ENCODE measurements around the gene ZNF516.

Gene ZNF516

DNA sequence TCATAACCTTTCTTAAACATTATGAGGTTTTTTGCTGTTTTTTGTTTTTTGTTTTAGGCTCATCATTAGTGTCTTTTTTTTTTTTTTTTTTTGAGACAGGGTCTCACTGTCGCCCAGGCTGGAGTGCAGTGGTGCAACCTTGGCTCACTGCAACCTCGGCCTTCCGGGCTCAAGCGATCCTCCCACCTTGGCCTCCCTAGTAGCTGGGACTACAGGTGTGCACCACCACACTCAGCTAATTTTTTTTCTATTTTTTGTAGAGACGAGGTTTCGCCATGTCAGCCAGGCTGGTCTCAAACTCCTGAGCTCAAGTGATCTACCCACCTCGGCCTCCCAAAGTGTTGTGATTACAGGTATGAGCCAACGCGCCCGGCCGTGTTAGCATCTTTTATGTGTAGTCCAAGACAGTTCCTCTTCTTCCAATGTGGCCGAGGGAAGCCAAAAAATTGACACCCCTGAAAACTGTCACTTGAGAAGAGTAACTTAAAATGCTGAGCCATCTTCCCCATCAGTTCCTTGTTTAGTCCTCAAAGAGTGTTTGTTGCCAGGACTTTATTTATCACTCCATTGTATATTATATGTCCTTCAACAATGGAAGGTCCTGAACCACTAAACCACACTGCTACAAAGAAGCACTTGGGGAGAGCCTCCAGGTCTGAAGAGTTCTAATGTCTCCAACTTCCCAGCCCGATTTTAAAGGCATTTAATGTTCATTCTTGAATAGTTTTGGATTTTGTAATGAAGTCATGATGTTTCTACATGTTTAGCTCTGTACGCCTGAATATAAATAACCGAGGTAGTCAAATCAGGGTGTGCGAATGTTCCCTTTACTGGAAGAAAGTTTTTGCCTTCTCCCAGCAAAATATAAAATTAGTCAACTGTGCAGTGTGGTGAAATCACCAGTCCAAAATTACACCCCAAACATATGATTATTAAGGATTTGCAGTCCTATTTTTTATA is 26.4 kb downstream of the ZNF516 start:
- no peak for DNase-seq

DNA sequence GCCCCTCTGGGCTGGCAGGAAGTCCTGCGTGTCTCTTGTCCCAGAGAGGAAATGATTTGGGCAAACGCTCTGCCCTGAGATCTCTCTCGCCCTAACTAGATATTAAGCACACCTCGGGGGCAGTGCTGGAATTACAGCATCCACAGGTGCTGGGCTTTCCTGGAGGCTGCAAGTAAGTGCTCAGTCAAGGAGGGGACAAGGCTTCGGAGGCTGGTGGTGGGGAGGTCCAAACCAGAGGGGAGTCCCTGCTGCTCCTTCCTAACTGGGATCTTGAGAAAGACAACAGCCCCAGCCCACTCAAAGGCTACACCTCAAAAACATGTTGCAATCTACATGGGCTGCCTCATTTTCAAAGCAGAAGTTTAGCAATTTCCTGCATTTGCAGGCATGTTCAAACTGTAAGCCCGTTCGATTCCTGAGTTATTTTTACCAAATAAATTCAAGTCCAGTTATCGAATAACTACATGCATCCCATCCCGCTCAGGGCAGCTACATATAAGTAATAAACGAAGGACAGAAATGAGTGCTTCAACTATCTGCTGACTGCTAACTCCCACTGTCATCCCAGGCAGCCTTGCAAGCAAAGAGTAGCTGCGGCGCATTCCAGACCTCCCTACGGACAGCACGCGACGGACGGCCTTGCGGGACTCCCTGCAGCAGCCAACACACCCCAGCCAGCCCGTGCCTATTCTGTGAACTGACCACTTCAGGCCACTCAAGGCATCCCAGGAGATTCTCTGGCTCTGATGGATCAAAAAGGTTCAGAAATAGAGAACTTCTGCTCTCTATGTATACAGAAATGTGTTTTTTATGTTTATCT is 27.5 kb downstream of the ZNF516 start:
- no peak for DNase-seq

DNA sequence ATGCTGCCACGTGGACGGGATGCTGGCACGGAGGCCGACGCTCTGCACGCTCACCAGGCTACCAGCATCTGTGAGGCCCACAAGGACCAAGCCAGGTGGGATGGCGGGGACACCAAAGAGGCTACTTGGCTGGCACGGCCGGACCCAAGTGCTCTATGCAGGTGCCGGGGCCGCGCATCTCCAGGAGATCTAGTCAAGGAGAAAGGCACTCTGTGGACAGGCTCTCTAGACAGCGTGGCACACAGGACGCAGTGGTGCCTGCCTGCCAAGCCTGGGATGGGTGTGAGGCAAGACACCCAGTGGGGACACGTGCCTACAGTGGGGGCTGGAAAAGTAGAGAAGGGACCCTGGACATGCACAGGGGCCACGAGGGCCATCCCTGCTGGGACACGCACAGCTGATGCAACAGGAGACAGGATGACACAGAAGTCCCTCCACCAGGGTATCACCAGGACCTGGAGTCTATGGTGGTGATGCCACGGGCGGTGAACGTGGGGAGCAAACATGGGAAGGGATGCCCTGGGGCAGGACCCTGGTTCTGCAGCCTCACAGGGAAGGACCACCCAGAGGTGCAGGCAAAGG is 28.5 kb downstream of the ZNF516 start:
- no peak for DNase-seq

DNA sequence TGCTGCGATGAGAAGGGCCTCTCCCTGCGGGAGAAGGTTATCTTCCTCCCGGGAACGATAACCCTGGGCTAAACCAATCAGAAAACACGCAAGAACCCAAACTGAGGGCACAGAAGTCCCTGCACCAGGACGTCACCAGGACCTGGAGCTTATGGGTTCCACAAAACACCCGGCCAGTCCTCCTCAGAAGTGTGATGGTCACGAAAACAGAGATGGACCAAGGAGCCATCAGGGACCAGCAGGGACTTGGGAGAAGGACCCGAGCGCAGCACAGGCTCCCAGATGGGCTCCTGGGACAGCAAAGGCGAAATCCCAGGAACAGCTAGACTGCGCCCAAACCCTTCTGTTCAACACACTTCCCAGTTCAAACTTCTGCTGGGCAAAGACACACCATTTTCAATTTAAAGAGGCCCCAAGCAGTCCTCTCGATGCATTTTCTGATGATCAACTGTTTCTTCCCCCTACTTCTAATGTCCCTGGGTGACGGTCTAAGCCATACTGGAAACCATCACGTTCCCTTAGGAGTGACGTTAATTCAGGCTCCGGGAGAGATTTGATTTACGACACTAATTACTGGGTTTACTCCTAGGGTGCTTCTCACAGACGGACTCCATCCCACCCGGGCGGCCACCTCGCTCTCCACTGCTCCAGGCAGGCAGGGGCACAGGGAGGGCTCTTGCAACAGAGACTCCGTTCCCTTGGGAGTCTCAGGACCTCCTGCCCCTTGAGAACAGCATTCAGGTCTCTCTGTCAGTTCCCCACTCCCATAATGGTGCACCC is 29.2 kb downstream of the ZNF516 start:
- no peak for DNase-seq

DNA sequence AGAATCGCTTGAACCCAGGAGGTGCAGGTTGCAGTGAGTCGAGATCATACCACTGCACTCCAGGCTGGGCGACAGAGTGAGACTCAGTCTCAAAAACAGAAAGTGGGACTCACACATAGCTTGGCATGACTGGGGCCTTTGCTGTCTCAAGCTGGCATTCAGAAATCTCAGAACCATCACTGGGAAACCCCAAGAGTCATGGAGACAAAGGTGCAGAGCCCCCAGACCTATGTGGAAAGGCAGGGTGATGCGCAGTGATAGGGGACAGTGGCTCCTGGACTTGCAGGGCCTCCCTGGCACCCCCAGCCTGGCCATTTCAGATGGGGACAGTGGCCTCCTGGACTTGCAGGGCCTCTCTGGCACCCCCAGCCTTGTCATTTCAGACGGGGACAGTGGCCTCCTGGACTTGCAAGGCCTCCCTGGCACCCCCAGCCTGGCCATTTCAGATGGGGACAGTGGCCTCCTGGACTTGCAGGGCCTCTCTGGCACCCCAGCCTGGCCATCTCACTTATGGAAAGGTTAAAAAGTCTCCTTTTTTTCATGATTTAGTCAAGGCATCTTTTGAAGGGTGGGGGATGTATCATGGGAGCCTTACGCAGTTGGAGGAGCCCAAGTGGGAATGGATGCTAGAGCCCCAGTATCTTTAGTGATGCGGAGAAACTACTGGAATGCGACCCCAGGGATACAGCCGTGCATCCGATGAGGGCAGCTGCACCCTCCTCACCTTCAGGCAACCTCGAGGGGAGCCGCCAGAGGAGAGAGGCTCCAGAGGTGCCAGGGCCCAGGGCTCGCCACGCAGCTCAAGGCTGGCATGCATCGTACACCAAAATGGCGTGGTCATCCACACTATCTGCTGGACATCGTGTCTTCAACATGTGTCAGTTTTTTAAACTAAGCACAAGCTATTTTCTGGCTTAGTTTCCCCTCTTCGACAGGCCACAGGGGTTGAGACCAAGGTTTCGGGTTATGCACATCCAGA is 30.5 kb downstream of the ZNF516 start:
- DNase-seq: no peak

DNA sequence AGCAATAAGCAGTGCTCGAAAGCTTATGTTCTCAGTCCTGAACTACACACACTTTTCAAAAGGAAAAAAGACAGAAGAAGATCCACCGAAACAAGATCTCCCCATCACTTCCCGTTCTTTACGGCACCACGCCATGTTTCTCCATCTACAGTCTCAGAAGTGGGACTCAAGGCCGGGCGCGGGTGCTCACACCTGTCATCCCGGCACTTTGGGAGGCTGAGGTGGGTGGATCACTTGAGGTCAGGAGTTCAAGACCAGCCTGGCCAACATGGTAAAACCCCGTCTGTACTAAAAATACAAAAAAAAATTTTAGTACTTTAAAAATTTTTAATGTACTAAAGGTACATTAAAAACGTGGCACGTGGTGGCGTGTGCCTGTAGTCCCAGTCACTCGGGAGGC is 31.2 kb downstream of the ZNF516 start:
- DNase-seq: no peak

DNA sequence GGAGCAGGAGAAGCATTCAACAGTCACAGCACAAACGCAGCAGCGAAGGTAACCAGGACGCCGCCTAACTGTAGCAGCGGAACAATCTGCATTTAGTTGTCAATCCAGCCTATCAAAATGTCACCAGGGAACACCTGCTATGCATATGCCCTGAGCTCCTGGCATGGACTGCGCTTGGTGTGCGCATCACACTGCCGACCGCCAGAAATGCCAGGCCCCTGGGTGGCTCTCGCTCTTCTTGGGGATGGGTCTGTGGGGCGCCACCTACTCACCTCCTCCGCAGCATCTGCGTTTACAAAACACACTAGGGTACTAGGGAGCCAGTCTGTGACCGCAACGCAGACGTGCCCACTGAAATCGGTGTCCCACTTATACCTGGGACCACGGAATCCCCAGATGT is 31.7 kb downstream of the ZNF516 start:
- no peak for DNase-seq

DNA sequence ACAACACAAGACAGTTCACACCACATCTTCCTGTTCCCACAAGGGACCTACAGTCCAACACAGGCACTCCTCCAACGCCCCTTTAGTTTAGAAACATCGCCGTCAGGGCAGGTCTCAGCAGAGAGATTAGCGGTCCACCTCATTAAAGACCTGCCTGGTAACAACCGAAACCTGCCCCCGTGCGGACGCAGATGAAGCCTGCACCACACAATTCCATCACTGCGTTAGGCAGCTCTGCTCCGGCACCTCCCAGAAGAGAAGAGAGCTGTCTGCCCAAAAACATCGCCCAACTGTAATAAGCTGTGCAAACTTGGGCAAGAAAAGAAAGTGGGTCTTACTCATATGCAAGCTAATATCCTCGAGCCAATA is 32.7 kb downstream of the ZNF516 start:
- no peak for DNase-seq

DNA sequence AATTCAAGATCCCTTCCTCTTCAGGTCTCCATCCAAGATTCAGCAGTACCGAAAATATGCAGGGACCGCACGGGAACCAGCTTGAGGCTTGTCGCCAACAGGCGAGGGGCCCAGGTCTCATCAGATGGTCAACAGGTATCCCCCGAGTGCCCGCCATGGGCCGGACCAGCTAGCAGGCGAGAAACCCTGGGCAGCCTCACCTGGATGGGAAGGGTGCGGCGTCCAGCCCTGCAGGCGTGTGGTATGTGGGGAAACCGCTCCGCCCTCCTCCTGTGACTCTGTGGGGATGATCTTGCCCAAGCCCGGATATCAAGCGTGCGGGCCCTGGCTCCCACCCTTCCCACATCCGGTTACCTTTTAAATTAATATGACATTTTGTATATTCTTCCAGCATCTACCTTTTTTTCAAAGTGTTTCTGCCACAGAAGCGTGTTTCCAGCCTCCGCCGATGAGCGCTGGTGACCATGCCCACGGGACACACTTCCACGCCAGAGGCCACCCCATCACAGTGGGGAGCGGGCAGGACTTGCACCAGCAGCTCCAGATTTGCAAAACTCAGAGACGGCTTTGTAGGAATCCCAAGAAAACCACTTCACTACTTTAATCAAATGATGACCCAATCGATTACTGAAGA is 33.2 kb downstream of the ZNF516 start:
- DNase-seq: no peak

DNA sequence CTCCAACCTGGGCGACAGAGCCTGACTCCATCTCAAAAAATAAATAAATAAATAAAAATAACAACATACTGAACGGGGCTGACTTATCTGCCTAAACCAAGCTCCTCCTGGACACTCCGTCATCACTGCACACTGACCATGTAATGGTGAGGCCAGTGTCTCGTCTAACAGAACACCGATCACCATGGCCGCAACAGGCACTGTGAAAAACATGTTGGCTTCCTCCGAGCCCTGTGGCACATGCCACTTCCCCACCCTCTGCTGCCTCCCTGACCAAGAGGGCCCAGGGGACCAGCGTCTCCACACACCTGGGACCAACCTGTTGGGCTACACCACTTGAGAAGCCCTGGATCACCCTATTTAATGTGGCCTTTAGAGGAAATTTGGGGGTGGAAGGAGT is 33.9 kb downstream of the ZNF516 start:
- DNase-seq: no peak

DNA sequence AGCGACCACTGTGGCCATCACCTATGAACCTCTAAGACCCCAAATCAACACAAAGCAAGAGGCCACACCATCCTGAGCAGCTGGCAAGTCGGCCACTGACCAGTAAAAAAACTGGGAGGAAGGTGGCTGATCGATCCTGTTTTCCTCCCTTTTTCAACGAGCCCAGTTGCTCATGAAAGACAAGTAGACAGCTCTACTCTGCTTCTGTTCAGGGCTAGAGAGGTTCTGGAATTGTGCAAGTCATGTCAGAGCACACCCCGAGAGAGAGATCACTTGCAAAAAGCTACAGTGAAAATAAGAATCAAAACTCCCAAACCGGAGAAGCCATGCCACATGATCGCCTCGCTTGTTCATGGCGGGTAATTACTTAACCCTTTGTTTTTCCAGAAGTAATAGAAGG is 34.6 kb downstream of the ZNF516 start:
- no peak for DNase-seq

DNA sequence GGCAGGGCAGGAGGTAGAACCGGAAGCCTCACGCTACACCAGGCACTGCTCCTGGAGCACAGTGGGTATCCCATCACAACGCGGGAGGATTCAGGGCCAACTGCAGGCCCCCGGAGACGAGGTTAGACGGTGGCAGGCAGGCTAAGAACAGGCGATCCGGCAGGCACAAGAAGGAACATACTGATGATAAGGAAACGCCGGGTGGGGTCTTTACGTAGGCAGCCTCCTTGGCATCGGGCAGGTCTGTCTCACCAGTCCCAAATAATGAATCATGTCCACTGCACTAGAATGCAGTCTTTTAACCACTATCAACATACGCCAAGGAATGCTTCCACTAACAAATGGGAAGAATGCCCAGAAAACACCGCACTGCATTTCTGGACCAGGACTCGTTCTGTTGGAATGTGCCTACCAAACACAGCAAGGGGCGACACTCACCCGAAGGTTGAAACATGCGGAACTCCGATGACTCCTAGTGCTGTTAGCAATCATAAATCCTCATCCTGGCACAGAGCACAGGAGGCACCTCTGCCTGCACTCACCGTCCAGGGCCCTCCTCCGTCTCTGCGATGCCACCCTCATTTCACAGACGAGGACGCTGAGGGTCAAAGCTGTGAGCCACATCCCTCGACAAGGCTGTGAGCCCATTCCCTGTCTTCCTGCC is 35.2 kb downstream of the ZNF516 start:
- DNase-seq: no peak

DNA sequence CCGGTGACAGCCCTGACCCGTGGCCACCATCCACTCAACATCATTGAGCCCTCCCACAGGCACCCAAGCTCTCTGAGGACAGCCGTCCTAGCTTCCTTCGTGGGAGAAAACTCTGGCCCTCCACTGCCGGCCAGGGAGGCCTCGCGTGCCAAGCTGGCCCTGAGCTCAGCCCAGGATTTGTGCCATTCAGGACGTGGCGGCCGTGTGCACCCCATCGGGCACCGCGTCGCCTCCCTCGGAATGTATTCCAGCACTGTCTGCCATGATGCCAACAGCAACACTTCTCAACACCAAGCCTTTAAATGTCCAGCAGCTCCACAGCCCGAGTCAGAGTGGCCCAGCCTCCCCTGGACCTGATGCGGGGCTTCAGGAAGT is 35.7 kb downstream of the ZNF516 start:
- DNase-seq: no peak

DNA sequence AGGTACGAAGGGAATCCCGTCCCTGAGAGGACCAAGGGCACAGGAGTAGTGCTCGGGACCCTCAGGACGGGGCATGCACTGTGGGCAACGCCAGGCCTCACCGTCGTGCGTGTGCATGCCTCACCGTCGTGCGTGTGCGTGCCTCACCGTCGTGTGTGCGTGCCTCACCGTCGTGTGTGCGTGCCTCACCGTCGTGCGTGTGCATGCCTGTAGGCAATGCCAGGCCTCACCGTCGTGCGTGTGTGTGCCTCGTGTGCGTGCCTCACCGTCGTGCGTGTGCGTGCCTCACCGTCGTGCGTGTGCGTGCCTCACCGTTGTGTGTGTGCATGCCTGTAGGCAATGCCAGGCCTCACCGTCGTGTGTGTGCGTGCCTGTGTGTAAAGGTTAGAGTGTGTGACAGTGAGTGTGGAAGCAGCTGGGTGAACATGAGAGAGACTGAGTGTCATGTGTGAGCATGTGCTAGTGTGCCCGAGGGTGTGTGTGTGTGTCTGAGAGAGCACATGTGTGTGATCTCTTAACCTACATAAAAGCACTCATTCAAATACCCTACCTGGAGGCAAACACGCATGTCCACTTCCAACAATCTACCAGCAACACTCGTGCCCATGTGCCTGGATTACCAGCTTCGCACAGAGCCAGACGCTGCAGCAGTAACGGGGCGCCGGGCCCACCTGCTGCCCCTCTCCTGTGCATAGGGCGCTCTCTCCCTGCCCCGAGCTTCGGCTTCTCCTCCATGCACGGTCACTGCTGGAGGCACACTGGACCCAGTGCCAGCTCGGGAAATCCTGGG is 36.3 kb downstream of the ZNF516 start:
- no peak for DNase-seq

DNA sequence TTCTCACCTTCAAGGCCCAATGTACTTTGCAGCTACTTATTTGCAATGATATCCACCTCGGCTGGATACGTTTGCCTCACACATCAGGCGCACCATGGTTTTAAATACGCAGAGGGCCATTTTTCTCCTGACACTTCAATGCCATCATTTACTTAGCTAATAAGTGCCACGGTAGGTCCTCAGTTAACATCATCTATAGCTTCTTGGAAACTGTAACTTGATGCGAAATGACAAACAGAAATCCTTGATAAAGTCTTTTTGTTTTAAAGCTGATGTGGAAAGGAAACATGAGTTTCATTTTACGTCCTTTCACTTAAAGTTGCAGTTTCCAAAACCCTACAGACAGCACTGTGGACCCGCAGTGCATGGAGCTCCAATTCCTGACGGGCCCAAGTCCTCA is 37.1 kb downstream of the ZNF516 start:
- no peak for DNase-seq

DNA sequence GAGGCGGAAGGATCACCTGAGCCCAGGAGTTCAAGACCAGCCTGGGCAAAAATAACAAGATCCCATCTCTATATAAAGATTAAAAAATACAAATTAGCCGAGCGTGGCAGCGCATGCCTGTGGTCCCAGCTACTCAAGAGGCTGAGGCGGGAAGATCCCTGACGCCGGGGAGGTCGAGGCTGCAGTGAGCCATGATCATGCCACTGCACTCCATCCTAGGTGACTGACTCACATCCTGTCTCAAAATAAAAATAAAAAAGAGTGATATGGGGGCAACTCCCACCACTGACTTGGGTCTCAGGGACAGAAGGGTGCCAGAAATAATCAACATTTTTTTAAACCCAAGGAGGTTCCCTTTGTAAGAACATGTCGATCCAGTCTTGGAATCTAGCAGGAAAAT is 37.6 kb downstream of the ZNF516 start:
- DNase-seq: no peak

DNA sequence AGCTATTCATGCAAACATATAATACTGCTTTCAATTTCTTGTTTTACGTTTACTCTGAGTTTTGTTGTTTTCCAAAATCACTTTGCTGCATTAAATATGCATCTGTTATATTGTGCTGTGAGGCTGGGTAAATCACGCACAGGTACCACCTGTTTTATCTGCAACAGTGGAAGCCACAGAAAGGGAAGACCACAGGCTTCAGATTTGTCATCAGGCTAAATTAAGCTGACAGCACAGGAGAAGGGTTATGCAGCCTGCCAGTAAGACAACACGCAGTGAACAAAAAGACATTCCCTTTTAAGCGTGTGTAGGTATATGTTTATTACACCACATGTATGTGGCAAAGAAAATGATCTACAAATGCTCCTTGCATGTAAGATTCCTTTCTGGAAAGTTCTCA is 38.2 kb downstream of the ZNF516 start:
- no peak for DNase-seq

DNA sequence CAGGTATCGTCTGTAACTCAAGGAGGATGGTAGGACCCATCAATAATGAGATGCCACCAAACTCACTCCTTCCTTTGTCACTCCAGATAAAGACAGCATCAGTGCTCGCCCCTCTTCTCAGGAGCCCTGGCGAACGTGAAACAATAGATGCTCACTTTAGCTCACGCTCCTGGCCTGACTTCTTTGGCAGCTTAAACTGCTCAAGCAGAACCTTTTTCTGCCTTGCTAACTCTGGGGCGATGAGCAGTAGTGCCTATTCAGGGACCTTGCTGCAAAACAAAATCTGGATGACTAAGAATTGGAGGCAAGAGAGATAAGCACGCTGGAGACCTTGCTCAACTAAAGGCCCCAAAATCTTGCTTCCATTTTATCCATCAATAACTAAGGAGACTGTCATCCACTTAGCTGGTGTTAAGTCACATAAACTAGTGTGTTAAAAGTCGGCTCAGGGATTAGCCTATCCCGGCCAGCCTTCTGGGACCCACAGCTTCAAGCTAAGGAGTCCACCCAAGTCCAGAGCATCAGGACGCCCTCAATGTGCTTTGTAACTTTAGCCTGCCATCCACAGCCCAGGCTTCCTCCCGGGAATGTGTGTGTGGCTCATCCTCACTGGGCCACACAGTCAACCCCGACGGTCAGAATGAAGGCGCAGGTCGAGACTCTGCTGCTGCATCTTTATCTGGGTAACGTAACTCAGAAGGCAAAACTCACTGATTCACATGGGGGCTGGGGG is 38.9 kb downstream of the ZNF516 start:
- no peak for DNase-seq

Data from activated effector memory CD4-positive, alpha-beta T cell treated with Interleukin-2 at 50 U/mL for 16 hours (primary cell).